HG03571 (cell line): ENCODE measurements around the gene TIAM2.

Source experiments
- ATAC-seq: cut with Tn5 transposase; IDR thresholded peaks from one replicate; pipeline ENCODE4 v1.9.1; 2021; ENCODE audit not compliant: unreplicated experiment

The TIAM2 gene

DNA sequence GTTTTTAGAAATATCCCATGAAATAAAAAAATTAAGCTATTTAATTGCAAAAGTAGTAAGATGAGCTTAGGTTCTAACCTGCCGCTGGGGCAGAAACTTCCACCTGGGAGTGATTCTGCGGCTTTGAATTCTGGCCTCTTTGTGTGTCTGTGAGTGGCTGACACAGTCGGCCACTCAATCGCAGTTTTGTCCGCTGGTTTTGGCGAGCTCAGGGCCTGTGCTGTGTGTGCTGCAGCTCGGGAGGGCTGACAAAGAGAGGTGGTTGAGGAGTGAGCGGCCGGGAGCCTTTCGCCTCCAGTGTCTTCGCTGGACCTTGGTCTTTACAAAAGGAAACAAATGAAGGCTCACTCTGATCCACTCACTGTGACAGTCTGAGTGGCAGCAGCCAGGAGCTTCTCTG lies 128.4 kb downstream of the TIAM2 start:
- ATAC-seq: no peak

DNA sequence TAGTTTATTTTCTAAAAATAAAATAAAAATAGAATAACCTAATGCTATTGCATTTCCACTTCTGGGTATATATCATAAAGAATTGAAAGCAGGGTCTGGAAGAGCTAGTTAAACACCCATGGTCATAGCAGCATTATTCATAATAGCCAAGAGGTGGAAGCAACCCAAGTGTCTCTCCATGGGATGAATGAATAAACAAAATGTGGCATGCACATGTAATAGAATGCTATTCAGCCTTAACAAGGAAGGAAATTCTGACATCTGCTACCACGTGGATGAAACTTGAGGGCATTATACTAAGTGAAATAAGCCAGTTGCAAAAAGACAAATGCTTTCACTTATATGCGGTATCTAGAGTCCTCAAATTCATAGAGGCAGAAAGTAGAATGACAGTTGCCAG lies 130.8 kb downstream of the TIAM2 start:
- no peak for ATAC-seq

DNA sequence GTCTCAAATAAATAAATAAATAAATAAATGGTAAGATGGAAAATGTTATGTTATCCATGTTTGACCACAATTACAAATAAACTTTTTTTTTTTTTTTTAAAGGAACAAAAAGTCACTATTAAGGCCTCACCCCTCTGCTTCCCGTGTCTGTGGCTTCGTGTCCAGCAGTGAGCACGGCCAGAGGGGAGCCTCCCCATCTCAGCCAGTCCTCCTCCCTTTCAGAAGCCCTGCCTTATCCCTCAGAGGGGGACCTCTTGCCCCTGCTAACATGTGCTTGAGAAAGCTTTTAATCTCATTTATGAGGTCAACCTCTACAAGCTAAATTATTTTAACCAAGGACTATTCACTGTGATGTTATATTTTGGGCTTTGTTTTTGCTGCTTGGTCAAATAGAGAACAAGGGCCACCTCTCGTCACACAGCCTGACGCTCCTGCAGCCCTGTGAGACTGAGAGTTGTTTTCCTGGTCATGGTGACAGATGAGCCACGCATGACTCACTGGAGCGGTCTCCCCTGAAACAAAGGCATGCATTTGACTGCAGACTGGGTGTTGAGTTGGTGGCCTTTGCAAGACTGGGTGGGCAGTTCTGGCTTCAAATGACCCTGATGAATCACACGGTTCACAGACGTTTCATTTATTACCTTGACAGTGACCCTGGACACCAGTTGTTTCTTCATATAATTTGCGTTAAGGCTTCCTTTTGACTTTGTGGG lies 131.8 kb downstream of the TIAM2 start:
- ATAC-seq: no peak

DNA sequence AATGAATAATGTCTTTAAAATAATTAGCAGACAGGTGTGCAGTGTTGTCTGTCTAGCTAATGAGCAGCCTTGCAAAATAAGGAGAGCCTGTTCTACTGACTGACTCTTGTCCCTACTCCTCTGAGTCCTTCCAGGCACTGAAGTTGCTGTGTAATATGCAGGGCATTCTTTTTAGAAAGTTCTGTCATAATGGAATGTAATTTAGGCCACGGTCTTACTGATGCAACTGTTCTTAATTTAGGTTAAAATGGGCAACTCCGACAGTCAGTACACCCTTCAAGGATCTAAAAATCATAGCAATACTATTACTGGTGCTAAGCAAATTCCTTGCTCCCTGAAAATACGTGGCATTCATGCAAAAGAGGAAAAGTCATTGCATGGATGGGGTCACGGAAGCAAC lies 133.9 kb downstream of the TIAM2 start:
- ATAC-seq: no peak

DNA sequence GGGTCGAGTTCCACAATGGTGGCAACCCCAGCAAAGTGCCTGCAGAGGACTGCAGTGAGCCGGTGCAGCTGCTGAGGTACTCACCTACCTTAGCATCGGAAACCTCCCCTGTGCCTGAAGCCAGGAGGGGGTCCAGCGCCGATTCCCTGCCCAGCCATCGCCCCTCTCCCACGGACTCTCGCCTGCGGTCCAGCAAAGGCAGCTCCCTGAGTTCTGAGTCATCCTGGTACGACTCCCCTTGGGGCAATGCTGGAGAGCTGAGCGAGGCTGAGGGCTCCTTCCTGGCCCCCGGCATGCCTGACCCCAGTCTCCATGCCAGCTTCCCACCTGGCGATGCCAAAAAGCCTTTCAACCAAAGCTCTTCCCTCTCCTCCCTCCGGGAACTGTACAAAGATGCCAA lies 134.6 kb downstream of the TIAM2 start:
- ATAC-seq: no peak

DNA sequence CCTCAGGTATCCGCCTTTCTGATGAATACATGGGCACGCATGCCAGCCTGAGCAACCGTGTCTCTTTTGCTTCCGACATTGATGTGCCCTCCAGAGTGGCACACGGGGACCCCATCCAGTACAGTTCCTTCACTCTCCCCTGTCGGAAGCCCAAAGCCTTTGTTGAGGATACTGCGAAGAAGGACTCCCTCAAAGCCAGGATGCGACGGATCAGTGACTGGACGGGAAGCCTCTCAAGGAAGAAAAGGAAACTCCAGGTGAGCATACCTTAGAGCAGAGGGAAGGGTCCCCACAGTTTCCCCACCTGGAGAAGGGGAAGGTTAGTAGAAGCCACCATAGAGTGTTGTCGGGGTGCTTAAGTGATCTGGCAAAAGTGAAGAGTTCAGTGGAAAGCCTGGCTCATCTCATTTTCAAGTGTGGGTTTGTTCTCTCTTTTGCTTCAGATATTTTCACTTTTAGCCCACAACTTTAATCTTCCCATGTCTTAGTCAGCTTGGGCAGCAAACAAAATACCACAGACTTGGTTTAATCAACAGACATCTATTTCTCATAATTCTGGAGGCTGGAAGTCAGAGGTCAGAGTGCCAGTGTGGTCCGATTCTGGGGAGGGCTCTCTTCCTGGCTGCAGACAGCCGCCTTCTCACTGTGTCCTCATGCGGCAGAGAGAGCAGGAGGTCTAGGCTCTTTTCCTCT lies 135.2 kb downstream of the TIAM2 start:
- no peak for ATAC-seq

DNA sequence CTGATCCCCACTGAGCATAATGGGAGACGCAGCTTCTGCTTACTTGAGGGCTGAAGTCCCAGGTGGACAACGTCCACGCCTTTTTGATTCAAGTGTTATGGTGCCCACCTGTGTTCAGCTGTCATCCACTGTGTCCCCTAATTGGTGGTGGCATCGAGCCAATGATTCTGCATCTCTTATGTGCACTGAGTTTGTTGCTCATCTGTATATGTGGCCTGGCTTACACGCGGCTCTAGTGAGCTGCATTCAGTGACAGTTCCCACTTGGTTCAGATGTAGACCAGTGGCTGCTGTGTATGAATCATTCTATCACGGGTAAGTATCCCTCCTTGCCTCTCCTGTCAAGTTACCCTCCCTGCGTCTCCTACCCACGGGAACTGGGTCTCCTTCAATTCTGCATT lies 137.5 kb downstream of the TIAM2 start:
- no peak for ATAC-seq

- no peak for ATAC-seq
Observed at GRCh38 chr6:155141002-155141401, 145.9 kb downstream of the TIAM2 start.

DNA sequence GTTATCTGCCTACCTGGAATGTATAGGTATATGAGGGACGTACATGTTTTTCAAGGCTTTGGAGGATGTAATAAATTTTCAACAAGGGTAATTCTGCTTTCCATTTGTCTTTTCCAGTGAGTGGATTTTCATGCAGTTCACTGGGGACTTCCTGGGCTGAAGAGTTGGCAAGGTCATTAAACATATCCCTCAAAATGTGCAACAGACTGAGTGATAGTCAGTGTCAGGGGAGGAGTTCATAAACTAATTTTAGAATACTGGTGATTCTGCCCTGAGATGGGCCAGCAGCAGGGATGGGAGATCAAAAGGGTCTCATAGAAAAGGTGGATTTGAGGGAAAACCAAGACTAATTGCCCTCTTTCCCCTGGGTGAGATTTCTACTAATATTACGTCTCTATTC lies 146.4 kb downstream of the TIAM2 start:
- ATAC-seq: no peak

DNA sequence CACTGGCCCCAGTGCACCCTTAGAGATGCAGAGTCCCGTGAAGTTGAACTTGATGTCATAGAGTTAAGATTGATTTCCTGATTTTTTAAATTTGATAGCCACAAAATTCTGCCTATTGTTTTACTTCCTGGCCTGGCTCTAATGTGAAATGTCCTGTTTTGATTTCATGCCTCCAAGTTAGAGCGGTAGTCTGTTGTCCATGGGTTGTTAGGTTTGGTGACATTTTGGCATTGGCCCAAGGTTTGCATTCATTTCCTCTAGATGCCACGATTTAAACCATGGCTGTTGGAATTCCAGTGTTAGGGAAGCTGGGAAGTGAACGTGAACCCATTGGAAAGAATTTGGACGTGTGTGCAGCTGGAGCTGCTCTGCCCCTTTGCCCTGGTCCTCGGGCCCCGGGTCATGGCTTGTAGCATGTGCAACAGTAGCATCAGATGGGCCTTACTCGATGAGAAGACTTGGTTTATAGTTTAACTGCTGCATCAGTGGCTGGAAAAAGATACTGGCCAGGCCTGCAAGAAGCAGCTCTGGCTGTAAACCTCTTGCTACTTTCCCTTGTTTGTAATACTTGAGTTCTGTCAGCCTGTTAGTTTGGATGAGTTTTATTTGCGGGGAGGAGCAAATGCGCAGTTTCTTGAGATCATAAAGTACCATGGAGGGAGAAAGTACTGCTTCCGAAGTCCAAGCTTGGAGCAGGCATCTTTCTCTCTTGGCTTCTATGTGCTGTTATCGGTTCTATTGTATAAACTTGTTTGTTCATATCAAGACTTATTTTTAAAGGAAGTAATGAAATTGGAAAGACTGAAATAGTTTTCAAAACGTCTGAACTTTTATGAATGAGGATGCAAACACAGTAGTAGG lies 147.3 kb downstream of the TIAM2 start:
- ATAC-seq: no peak

DNA sequence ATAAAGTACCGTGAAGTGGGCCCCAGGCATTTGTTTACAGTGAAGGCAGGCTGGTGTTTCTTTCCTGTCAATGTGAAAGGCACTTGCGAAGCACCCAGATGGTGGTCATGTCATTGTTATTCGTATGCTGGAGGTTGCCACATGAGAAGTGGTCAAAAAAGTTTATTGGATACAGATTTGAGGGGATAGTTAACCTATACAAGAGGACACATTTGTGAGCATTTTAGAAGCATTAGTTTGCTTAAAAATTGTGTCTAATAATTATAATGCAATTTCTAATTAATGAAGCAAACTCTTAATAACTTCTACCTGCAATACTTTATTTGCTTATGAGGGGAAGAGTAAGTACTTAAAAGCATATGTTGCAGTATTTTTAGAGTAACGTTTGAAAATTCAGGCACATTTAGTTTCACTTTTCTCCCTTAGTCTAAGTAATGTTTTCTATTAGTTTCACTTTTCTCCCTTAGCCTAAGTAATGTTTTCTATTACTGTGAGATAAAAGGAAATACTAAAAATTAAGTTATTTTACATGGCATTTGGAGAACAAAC lies 148.0 kb downstream of the TIAM2 start:
- ATAC-seq: no peak

DNA sequence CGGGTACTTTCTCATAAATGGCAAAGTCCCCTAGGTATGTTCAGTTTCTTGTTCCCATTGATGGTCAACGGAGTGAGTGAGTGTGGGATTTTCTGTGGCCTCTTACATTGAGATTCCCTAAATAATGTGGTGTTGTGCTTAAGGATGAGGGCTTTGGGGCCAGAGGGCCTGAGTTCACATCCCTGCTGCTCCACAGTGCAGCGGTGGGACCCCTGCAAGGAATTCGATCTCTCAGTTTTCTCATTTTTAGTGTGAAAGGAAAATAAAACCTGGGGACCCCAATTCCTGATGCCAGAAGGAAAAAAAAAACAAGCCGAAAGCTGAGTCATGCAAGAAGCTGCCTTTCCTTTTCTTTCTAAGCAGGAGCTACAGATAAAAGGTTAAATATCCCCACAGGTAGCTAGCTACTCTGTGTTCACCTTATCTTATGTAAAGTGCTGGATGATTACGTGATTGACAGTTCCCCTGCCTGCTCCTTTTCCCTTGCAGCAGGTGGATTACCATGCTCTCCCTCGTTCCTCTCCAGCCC lies 148.5 kb downstream of the TIAM2 start:
- no peak for ATAC-seq

DNA sequence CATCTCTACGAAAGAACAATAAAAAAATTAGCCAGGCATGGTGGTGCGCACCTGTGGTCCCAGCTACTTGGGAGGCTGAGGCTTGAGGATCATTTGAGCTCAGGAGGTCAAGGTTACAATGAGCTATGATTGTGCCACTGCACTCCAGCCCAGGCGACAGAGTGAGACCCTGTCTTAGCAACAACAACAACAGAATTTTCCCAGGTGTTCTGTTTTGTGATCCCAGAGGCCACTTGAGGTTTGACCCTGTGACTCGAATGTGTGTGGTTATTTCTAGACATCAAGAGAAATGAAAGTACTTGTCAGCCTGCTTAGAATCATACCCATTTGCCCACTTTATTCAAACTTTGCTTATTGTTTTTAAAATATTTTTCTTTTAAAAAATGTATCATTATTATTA lies 151.1 kb downstream of the TIAM2 start:
- no peak for ATAC-seq

DNA sequence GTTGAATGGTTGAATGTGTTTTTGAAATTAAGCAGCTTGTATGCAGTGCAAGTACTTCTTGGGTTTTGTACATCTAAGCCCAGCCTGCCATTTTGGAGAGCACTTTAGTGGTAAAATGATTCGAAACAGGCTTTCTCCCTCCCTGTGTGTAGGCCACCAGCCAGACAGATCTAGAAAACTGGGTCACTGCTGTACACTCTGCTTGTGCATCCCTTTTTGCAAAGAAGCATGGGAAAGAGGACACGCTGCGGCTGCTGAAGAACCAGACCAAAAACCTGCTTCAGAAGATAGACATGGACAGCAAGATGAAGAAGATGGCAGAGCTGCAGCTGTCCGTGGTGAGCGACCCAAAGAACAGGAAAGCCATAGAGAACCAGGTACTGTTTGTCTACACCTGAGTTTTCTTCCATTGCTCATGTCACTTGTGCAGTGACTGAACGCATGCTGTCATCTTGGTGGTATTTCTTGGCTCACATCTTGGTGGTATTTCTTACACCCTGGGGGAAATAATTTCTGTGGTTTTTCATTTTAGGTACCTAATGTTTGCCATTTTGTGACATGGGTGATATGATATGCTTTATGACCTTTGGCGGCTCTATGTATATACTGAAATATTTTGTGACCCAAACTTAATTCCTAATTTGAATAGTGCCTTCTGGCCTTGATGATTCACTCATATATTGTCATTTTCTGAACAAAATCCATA lies 153.0 kb downstream of the TIAM2 start:
- ATAC-seq: no peak

- no peak for ATAC-seq
Observed at GRCh38 chr6:155150967-155151671, 156.0 kb downstream of the TIAM2 start.

DNA sequence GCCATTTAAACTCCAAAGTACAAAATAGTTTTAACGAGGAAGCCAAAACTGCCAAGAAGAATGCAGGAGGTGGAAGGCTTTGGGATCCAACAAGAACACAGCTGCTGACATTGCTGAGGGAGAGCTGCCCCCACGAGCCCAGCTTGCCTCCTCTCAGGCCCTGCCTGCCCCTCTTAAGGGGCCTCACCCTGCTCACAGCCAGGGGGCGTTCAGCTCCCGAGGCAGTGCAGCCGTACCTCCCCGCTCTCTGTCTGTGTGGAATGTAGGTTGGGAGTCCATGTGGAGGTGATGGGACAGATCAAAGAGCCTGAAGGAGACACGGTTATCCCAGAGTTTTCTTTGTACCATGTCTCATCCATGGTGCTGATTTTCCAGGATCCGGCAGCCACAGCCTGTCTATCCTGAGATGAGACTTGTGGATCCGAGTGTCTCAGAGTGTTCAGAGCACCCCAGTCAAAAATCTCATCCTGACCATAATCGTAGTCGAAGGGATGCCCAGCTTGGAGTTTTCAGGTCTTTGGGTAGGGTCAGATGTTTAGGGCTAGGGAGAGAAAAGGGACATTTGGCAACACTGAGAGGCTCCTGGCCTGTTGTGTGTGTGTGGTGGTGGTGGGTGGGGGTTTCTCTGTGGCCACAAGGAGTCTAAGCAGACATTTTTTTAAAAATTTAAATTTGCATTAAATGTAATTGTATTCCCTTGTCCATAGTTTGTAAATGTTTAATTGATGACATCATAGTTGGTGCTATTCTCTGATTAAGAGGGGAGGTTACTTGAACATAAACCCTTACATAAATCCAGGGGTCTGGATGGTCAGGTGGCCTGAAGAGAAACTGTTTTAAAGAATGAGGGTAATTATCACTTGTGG lies 157.3 kb downstream of the TIAM2 start:
- ATAC-seq: no peak

GRCh38 chr6:155154158-155154830 lies 159.2 kb downstream of the TIAM2 start:
- no peak for ATAC-seq

GRCh38 chr6:155155787-155156447 lies 160.8 kb downstream of the TIAM2 start:
- ATAC-seq: no peak
